ENCODE data around the gene TMED5. TPM values are rescaled to one million over a fixed set of nuclear protein-coding genes. Genes with fewer than 3 reads are reported as not detected.

TMED5 gene
- polyA plus RNA-seq, 1 of the 3 experiments (the other 2 are of a cell fraction), result 24.2 TPM

DNA sequence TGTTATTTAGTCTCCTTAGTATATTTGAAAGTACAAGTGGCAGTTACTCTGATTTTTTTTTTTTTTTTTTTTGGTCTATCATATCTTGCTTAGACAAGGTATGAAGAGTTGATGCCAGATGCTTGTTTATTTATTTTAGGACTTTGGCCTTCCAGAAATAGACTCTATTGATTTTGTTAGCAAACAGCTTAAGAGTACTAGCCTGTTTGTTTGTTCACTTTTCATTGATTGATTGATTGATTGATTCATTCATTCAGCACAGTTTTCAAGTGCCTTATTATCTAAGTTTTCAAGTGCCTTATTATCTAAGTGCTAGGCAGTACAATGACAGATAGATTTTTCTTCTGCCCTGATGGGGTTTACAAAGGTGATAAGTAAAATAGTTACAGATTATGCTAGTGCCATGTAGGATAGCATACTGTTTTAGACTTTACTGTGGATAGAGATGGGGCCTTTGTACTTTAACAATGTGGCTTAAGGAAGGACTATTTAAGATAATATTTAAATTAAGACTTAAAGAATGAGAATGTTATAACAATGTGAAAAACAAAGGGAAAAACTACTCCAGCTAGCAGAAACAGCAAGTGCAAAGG is 50.6 kb downstream of the TMED5 start:
- no peak overlapping the region for H3K9ac ChIP-seq
- H3K9me3 ChIP-seq, result no peaks in the 10 kb centered on the region
- H3K79me2 ChIP-seq (ENCODE audit: insufficient read depth), result 0 out of 2 replicates have a peak, but pooled peaks cover 4% of the 10 kb centered on the region
- no peak overlapping the region for H3K27ac ChIP-seq (ENCODE audit: low read depth in 2 of 2, low read length in 1 of 2)
- H3K4me1 ChIP-seq (ENCODE audit: control insufficient read depth in 1 of 2, insufficient read depth in 2 of 2, low read depth in 1 of 2, low read length in 1 of 2), result no peaks in the 10 kb centered on the region; a peak in 1 of 4 replicates
- CTCF ChIA-PET, result no interaction called here
- H3K4me3 ChIP-seq (ENCODE audit: low read depth in 2 of 2, low read length in 1 of 2), result no peak overlapping the region
- no peaks in the 10 kb centered on the region for H4K20me1 ChIP-seq (ENCODE audit: insufficient read depth)
- H3K36me3 ChIP-seq (replicated peaks in 1 of 2; ENCODE audit: control insufficient read depth in 1 of 2, insufficient read depth in 2 of 2, low read length in 1 of 2), result peaks cover 56% of the 10 kb centered on the region in 2 experiments
- no peaks in the 10 kb centered on the region for H3K9me2 ChIP-seq
- no peaks in the 10 kb centered on the region for H3K27me3 ChIP-seq (ENCODE audit: insufficient read depth)
- POLR2A ChIA-PET, result no interaction called here
- no peak for DNase-seq
- H3F3A ChIP-seq (replicated peaks; ENCODE audit: insufficient read depth), result no peaks in the 10 kb centered on the region
- H2AFZ ChIP-seq (ENCODE audit: low read depth), result no peak overlapping the region
- no peak overlapping the region for H3K4me2 ChIP-seq
- TF ChIP-seq RFX5 (IDR thresholded peaks at IDR 0.05; ENCODE audit: low read length), result no peak
- no peak for TF ChIP-seq TCF12 (IDR thresholded peaks at IDR 0.05)

DNA sequence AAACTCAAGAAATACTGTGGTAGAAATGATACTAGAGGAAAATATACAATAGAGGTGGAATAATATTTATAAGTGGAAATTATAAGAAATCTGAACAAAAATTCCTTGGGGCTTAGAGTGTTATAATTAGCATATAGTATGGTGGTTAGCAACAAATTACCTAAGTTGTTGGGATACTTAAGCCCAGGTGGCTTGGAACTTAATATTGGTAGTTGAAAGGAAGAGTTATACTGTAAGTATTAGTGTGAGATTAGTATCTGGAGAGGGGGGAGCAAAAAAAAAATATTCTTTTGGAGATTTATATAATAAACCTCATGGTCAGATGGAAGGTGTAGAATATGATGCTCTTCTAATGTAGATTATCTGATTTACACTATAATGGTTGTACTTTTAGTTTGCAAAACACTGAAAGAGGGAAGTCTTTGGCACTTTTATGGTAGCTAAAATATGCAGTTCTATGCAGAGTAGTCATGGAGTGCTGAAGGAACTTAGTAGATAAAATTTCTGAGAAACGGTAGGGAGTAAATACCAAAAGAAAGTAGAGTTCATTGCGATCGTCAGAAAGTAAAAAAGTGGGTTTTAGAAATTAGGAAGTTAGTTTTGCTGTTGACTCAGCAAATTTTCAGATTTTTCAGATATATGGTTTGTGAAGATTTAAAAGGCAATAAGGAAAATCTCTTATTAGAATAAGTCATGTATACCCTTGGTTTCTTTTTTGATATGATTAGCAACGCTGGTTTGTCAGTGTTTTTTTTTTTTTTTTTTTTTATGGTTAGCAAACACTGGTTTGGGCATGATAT is 55.5 kb downstream of the TMED5 start:
- WGBS (ENCODE audit: low lambda C conversion rate), result 95% methylated on average over 4 of the region's 4 CpGs

More for the DNA sequence above, 55.5 kb downstream of the TMED5 start:
- no peaks in the 10 kb centered on the region for H4K20me1 ChIP-seq (ENCODE audit: insufficient read depth)
- no peaks in the 10 kb centered on the region for H3K27me3 ChIP-seq (ENCODE audit: insufficient read depth)
- H3K4me3 ChIP-seq (ENCODE audit: low read depth in 2 of 2, low read length in 1 of 2), result no peak overlapping the region
- no peak overlapping the region for H2AFZ ChIP-seq (ENCODE audit: low read depth)
- H3K4me2 ChIP-seq, result no peak overlapping the region
- no peaks in the 10 kb centered on the region for H3F3A ChIP-seq (replicated peaks; ENCODE audit: insufficient read depth)
- DNase-seq, result no peak
- ChIA-PET POLR2A (no interaction called here), CTCF (no interaction called here)
- H3K9me3 ChIP-seq, result no peaks in the 10 kb centered on the region
- no peak overlapping the region for H3K9ac ChIP-seq
- no peak overlapping the region for H3K27ac ChIP-seq (ENCODE audit: low read depth in 2 of 2, low read length in 1 of 2)
- H3K9me2 ChIP-seq, result no peaks in the 10 kb centered on the region
- H3K79me2 ChIP-seq (ENCODE audit: insufficient read depth), result no peaks in the 10 kb centered on the region
- peaks cover 55 to 62% of the 10 kb centered on the region in 2 experiments for H3K36me3 ChIP-seq (replicated peaks in 1 of 2; ENCODE audit: control insufficient read depth in 1 of 2, insufficient read depth in 2 of 2, low read length in 1 of 2)
- H3K4me1 ChIP-seq (ENCODE audit: control insufficient read depth in 1 of 2, insufficient read depth in 2 of 2, low read depth in 1 of 2, low read length in 1 of 2), result no peaks in the 10 kb centered on the region; a peak in 1 of 4 replicates
- TF ChIP-seq JUND (IDR thresholded peaks at IDR 0.05), result no peak
- no peak for TF ChIP-seq NRF1 (IDR thresholded peaks at IDR 0.05; ENCODE audit: low read depth, low read length)
- TF ChIP-seq, protein P1, sequence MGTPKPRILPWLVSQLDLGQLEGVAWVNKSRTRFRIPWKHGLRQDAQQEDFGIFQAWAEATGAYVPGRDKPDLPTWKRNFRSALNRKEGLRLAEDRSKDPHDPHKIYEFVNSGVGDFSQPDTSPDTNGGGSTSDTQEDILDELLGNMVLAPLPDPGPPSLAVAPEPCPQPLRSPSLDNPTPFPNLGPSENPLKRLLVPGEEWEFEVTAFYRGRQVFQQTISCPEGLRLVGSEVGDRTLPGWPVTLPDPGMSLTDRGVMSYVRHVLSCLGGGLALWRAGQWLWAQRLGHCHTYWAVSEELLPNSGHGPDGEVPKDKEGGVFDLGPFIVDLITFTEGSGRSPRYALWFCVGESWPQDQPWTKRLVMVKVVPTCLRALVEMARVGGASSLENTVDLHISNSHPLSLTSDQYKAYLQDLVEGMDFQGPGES (IDR thresholded peaks at IDR 0.05; ENCODE audit: low read depth, low read length), result no peak
- TF ChIP-seq SIN3A (IDR thresholded peaks at IDR 0.05; ENCODE audit: borderline replicate concordance, low read depth, low read length), result no peak
- TF ChIP-seq SMC3 (IDR thresholded peaks at IDR 0.05; ENCODE audit: low read depth, low read length), result no peak
- no peak for TF ChIP-seq MXI1 (IDR thresholded peaks at IDR 0.05; ENCODE audit: low read depth, low read length)
- TF ChIP-seq TAF1 (IDR thresholded peaks at IDR 0.05; ENCODE audit: borderline replicate concordance, low read depth, low read length), result no peak
- TF ChIP-seq RAD21 (IDR thresholded peaks at IDR 0.05; ENCODE audit: low read length), result no peak
- TF ChIP-seq GABPA (IDR thresholded peaks at IDR 0.05; ENCODE audit: low read depth), result no peak
- no peak for TF ChIP-seq FOSL2 (IDR thresholded peaks at IDR 0.05; ENCODE audit: borderline replicate concordance, low read depth)
- no peak for TF ChIP-seq RCOR1 (IDR thresholded peaks at IDR 0.05; ENCODE audit: low read length)
- TF ChIP-seq FOXM1 (IDR thresholded peaks at IDR 0.05; ENCODE audit: low read depth), result no peak
- no peak for TF ChIP-seq RXRA (IDR thresholded peaks at IDR 0.05; ENCODE audit: borderline replicate concordance, low read depth)
- TF ChIP-seq RFX5 (IDR thresholded peaks at IDR 0.05; ENCODE audit: low read length), result no peak
